ENCODE results near the gene RNF214.

RNF214 gene

DNA sequence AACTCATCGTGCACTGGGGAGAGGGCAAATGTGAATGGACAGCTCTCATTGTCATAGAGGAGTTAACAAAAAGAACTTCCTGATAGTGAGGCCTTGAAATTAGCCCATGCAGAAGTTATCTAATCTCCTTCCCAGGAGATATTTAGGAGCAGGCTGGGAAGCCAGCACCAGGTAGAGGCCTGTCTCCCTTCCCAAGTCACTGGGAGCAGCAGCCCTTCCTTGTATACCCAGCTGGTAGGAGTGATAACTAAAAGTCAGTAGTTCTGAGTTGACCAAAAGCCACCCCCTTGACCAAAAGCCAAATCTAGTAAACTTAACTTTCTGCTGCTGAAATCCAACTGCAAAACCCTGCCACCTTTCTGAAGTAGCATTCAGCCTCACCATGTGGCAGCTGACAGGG, 57.3 kb downstream of the RNF214 start:
- no peak for DNase-seq

DNA sequence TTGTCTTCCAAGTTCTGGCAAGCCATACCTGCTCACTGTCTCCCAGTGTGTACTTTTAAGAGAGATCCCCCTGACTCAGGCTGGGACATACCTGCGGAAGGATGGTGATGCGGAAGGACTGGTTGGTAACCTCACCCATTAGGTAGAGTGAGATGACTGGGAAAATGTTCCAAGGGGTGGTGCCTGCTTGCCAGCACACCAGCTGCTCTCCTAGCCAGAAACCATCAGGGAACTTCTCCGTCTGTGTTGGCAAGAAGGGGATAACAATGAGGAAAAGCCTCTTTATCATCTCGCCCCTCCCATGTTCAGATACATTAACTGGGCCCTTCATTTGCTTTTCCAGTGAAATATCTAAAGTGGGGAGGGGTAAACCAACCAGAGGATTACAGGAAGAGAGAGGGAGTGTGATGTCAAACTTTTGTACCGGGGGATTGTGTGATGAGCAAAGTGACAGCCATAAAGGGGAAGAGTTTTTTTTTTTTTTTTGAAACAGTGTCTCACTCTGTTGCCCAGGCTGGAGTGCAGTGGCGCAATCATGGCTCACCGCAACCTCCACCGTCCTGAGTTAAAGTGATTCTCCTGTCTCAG, 58.4 kb downstream of the RNF214 start, which contains the start of gene BACE1-AS:
Gene BACE1-AS (plus strand): TSS at position 538 of the 588 bp plus-strand sequence.
- DNase-seq, result no peak

DNA sequence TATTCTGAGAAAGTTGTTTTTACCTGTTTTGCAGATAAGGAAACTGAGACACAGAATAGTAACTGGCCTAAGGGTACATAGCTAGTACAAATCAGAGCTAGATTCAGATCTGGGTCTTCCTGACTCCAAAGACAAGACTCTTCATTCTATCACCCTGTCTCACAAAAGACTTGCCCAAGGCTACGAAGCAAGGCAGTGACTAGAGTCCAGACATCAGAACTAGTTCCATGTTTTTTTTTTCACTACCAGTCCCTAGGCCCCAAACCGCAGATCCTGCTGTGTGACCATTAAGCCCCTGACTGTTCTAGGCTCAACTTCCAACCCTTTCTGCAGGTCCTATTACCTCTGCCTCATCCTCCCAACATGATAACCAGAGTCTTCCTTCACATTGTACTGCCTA, 60.1 kb downstream of the RNF214 start:
- no peak for DNase-seq

DNA sequence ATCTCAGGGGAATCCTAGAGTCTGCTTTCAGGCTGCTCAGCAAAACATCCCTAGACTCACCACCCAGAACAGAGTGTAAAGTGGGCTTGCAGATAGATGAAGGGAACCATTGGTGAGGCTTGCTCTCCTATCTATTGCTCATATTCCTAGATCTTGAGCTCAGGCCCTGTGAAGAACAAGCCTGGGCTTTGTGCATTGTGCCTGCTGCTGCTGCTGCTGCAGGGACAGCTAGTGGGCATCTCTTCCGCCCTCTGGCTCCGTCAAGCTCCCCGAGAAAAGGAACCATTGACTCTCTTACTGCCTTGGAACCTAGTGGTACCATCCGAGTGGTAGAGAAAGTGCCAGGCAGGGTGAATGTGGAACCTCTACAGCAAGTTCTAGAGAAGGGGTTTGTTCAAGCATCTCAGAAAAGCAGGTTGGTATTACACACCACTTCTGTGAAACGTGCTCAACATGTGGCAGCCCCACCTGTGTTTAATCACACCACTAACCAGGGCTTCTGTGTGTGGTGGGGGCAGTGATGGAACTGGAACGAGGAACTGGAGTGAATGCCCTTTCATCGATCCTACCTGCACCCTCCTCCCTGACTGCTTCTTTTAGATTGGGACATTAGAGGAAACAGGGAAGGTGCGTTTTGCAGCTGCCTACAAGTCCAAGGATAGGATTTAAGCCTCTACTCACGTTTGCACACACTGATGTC, 63.1 kb downstream of the RNF214 start:
- DNase-seq, result no peak

DNA sequence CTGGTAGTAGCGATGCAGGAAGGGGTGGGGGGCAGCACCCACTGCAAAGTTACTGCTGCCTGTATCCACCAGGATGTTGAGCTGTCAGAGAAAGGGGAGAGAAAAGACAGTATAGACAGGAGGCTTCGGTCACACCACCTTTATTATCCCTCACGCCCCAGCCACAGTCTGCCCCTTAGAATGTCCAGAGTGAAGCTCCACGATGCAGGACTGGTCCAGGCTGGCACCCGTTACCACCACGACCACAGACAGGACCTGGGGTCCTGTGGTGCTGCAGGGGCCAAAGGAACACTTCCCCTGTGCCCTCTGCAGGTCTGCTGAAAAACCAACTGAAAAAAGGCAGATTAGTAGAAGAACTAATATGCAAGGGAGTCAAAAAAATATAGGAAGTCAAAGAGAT, 64.4 kb downstream of the RNF214 start:
- no peak for DNase-seq

DNA sequence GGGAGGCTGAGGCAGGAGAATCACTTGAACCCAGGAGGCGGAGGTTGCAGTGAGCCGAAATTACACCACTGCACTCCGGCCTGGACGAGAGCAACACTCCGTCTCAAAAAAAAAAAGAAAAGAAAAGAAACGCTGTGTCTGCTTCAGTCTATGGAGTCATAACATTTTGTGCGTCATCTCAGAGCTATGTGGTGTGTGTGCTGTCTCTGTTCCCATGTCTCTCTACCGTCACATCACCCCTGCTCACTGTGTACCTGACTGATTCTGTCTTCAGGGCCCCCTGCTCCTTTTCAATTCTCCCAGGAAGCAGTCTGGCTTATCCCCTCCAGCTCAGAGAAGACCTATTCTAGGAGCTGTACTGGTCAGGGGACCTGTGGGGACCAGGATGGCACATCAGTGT, 65.7 kb downstream of the RNF214 start:
- DNase-seq, result no peak

GRCh38 chr11:117299351-117300282, 67.1 kb downstream of the RNF214 start:
- no peak for DNase-seq

- DNase-seq, result no peak
Measured at GRCh38 chr11:117300283-117300663, 67.8 kb downstream of the RNF214 start.

DNA sequence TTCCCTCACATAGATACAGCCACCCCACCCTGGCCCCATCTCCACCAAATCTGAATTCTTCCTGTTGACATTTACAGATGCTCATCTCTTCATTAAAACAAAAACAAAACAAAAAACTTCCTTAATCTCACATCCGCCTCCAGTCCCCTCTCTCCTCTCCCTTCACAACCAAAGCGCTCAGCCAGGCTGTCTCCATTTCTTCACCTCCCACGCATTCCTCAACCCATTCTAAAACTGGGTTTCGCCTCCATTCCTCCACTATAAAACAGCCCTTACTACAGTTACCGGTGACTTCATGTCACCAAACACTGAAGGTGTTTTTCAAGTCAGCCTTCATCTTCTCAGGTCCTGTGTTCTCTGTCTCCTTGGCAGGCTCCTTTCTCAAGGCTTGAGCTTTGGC, 68.3 kb downstream of the RNF214 start:
- no peak for DNase-seq

DNA sequence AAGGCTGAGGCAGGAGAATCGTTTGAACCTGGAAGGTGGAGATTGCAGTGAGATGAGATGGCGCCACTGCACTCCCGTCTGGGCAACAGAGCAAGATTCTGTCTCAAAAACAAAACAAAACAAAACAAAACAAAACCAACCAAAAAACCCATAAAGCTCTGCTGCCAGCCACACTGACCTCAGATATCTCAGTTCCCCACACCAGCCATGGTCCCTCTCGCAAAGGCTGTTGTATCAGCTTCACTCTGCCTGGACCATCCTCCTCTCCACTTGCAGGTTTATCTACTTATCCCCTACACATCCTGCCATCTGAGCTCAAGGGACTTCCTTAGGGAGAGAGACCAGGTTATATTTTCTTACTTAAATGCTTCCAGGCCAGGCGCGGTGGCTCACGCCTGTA, 69.8 kb downstream of the RNF214 start:
- no peak for DNase-seq

DNA sequence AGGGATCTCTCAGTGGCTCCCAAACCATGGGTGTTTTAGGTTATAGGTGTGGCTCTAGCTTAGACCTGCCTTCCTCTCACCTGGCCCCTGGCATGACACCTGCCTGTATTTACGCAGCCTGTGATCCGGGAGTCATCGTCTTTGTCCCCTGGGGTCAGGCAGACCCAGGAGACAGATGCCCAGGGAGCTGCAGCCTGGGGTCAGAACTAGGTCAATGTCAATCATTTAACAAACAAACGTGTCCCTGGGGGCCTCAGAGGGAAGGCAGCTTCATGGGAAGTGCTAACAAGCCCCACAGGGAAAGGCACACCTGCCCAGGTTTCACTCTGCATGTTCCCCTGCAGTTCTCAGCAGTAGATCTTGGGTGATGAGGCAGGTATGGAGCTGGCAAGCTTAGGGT, 70.6 kb downstream of the RNF214 start:
- no peak for DNase-seq

DNA sequence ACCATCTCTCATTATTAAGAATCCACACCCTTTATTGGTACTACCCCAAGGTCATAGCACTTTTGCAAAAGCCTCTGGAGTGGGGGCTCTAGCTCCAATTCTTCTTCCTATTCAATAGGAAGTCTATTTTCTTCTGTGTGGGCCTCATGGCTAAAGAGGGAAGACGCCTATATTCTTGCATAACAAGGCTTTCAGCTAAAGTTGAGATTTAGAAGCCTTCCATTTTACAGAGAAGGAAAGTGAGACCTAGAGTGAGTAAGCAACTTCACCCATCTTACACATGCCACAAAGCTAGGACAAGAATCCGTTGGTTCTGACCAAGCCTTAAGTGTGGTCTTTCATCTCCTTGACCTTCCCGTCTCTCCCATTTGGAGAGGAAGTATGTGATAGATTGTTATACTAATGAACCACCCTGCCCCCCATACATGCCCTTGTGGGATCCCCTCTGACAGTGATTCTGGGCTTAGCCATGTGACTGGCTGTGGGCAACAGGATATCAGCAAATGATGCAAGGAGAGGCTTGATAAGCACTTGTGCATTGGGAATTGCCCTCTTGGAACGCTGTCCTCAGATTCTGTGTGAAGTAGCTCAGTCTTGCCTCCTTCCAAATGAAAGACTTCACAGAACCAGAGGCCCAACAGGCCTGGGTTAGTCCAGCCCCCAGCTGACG, 71.3 kb downstream of the RNF214 start:
- DNase-seq, result no peak

DNA sequence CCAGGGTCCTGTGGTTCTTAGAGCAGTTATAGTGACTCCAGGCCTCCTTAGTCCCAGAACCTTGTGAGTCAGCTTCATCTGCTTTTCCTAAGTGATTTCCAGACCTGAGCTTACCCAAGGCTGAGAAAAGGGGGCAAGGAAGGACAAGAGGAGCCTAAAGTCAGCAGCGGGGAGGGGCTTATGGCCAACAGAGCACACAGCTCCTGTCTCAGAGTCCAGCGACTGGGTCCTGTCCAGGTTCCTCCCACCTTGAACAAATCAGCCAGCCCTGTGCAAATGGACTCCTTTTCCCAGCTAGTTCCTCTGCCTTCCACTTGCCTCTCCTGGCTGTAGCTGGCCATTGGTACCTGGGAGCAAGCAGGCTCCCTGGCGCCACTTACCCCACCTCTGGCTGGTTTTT, 72.7 kb downstream of the RNF214 start:
- DNase-seq, result no peak

GRCh38 chr11:117309310-117309709, 76.8 kb downstream of the RNF214 start:
- DNase-seq, result no peak

DNA sequence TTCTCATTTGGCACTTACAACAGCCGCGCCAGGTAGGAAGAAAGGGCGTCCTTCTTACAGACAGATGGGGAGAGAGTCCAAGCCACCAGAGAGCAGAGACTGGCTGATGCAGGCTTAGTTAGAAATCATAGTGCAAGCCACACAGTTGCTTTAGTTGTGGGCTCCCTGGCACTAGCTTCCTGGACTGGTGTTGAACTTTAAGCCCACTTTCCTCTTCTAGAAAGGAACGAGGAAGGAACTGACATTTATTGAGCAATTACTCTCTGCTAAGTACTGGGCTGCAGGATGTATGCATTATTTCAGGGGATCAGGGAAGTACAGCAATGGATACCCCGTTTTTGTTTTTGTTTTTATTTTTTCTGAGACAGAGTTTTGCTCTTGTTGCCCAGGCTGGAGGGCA, 80.6 kb downstream of the RNF214 start:
- DNase-seq, result no peak

GRCh38 chr11:117313828-117314768, 81.6 kb downstream of the RNF214 start:
- no peak for DNase-seq

DNA sequence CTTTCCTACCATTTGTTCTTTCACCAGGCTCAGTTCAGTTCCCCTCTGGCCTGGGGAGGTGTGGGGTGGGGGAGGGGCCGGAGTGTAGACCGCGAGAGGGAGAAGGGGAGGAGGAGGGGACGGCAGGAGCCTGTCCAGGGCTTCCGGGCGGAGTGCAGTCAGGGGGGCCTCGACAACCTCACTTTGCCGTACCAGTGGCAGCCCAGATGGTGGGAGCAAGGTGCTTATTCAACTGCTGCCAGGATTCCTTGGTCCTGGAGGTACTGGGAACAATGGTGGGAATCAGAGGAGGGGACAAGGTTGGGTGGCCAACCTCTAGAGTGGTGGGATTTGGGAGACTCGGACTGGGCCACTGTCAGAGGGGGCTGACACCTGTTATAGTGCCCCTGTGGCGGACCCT, 82.4 kb downstream of the RNF214 start:
- no peak for DNase-seq

DNA sequence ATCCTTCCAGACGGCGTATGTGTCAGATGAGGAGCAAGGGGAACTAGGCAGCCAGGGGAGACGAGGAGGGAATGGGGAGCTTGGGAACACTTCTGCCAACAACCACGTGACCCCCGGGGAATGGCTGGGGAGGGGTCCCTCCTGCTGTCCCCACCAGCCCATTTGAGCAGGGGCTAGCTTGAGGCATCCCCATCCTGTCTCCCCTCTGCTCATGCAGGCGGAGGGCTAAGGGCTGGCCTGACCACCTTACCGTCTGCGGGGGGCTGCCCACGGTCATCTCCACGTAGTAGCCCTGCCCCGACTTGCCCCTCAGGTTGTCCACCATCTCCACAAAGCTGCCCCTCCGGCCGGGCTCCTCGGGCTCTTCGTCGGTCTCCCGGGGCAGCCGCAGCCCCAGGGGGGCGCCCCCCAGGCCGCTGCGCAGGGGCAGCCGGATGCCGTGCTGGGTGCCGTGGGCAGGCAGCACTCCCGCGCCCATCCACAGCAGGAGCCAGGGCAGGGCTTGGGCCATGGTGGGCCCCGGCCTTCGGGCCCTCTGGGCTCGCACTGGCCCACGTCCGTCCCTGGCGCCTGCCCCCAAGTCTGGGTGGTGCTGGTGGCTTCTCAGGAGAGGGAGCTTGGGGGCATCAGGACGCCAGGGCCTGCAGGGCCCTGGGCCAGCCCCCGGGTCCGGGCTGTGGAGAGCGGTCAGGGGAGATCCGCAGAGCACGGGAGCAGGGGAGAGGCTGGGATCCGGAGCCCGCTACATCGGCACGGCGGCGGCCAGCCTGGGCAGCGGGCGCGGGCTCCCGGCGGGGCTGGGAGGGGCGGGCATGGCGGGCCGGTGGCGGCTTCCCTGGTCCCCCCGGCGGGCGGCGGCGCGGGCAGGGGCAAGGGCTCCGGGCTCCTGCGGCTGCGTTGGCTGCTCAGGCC, 83.1 kb downstream of the RNF214 start:
- DNase-seq, result no peak

- no peak for DNase-seq
Measured at GRCh38 chr11:117316197-117316961, 83.9 kb downstream of the RNF214 start, which contains the start of gene BACE1. Gene BACE1 (minus strand): TSS chr11:117316256. CDS start chr11:117315795, 461 bp downstream.

DNA sequence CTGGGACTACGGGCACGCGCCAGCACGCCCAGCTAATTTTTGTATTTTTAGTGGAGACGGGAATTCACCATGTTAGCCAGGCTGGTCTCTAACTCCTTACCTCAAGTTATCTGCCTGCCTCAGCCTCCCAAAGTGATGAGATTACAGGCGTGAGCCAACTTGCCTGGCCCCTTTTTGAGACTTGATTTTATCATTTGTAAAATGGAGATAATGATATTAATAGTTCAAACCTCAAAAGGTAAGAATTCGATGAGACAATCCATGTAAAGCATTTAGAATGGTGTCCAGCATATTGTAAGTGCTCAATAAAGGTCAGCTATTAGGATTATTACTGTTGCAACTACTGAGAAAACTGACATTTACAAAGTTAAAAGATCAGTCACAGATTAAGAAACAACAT, 86.3 kb downstream of the RNF214 start:
- DNase-seq, result no peak
